HG02763 (cell line): ENCODE measurements around the gene PTH2.
A peak's percentile ranks its signal among the peaks of the same experiment; 100 is the strongest.
"Not testable (repeated sequence)": the region's sequence is repeated elsewhere in the genome, so short reads cannot be mapped to it uniquely, and the experiment has no call there.

Experiments used
- ATAC-seq: cut with Tn5 transposase; IDR thresholded peaks from one replicate; pipeline ENCODE4 v1.9.1; 2021; ENCODE audit warnings: mild to moderate bottlenecking, moderate library complexity; ENCODE audit not compliant: unreplicated experiment

Gene PTH2

GRCh38 chr19:49448432-49448786 lies 25.2 kb upstream of the PTH2 start:
- no peak for ATAC-seq

DNA sequence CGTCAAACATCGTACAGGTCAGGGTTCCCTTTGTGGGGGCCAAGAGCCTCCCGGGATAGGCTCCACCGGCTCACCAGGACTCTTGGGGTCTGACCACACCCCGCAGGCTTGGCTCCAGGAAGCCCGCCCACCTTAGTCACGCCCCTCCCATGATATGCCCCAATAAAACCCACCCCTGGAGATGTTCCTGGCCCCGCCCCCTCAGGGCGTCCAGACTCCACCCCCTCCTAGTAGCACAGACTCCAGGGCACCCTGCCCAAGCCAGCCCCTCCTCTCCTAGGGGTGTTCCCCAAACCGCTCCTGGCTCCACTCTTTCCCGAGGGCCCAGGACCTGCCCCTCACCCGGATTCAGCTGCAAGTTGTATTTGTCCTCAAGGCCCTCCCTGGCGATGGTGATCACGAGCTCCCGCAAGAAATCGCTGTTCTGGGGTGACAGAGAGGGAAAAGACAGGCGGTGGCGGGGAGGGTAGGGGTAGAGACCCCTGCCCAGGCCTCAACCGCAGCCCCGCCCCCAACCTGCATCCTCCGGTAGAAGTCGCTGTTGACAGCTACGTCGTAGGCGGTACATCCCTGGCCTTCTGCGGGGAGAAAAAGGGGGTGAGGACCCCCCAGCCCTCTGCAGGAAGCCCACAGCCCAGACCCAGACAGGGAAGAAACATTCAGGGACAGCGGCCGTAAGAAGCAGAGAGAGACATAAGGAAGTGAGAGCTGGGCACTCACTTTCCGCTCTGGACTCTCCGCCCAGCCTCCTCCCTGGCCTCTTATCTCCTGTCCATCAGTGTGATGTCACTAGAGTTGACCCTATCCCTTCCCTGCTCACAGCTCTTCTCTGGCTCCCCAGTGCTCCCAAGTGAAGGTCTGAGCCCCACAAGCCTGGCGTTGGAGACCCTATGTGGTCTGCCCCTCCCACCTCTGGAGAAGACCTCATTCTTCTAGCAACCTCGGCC lies 24.5 kb upstream of the PTH2 start:
- ATAC-seq, result no peak

DNA sequence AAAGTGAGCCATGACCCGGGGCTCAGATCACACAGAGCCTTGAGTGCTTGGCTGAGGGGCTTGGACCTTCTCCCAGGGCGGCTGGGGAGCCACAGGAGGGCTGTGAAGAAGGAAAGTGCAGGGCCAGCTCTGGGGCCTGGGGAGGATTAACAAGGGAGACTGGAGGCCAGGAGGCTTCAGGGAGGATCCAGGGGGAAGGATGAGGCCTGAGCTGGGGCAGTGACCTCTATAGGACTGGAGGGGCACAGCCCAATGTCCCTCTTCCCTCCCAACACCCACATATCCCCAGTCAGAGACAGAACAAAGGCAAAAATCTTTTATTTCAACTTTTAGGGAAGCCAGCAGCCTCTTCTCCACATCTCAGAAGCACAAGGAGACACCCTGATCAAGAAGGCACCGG lies 22.8 kb upstream of the PTH2 start:
- no peak for ATAC-seq

DNA sequence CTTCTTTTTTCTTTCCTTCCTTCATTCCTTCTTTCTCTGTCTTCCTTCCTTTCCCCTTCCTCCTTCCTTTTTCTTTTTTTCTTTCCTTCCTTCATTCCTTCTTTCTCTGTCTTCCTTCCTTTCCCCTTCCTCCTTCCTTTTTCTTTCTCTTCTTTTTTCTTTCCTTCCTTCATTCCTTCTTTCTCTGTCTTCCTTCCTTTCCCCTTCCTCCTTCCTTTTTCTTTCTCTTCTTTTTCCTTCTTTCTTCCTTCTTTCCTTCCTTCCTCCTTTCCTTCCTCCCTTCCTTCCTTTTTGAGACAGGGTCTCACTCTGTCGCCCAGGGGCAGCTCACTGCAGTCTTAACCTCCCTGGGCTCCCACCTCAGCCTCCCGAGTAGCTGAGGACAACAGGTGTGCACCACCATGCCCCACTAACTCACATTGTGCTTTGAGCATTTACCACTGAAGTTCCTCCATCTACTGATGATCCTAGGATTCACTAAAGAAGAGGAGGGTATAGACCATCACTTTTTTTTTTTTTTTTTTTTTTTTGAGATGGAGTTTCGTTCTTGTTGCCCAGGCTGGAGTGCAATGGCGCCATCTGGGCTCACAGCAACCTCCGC lies 21.0 kb upstream of the PTH2 start:
- ATAC-seq, result not testable (repeated sequence)

DNA sequence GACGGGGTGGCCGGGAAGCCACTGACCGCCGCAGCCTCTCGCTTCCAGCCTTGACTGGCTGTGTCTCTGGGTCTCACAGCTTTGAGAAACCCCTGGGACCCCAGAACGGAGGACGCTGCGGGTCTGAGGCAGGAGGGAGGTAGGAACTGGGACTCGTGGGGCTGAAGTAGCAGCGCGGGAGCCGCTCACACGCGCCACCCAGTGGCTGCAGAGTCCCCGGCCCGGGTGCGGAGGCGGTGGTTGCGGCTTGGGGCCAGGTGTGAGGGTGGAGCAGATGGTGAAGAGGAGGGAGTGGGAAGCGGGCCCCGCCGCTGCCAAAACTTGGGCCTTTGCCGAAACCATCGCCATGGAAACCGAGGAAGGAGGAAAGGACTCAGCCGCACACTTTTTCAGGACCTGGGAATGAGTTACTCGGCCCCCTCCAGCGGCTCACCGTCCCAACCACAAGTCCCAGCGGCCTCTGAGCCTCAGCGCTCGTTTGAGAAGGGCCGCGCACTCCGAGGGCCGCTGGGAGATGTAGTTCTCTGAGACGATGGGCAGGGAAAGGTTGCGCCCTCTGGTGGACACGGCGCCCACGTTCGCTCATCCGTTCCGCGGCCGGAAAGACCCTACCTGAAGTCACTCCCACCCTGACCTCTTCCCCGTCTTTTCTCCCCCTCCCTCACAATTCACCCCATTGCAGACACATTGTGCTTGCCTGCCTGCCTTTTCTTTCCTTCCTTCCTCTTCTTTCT lies 20.3 kb upstream of the PTH2 start:
- peak; percentile 79 for ATAC-seq

DNA sequence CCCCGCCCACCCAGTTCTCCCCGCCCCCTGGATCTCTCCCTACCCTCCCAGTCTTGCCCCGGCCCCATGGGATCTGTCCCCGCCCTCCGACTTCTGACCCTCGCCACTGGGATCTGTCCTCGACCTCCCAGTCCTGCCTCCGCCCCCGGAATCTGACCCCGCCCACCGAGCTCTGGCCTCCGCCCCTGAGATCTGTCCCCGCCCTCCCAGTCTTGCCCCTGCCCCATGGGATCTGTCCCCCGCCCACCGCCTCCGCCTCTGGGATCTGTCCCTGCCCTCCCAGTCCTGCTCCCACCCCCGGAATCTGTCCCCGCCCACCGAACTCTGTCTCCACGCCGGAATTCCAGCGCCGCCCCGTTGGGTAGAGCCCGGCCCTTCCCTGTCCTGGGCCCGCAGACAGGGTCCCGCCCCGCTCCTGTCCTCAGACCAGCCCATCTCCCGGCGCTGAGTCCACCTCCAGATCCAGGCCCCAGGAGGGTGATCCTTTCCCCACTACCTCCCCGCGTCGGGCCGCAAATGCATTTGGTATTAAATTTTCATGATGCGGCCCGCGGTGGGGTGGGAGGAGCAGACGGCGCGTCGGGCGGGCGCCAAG lies 19.6 kb upstream of the PTH2 start:
- no peak for ATAC-seq

DNA sequence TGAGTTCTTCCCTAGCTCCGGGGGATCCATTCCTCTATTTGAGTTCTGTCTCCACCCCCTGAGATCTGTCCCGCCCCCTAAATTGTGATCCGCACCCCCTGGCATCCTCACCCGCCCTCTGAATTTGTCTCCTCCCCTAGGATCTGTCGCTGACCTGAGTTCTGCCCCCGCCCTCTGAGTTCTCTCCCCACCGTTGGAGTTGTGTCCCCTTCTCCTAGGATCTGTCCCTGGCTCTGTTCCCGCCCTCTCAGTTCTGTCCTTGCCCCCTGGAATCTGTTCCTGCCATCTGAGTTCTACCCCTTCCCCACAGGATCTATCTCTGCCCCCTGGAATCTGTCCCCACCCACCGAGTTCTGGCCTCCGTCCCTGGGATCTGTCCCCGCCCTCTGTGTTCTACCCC lies 19.1 kb upstream of the PTH2 start:
- ATAC-seq, result no peak

DNA sequence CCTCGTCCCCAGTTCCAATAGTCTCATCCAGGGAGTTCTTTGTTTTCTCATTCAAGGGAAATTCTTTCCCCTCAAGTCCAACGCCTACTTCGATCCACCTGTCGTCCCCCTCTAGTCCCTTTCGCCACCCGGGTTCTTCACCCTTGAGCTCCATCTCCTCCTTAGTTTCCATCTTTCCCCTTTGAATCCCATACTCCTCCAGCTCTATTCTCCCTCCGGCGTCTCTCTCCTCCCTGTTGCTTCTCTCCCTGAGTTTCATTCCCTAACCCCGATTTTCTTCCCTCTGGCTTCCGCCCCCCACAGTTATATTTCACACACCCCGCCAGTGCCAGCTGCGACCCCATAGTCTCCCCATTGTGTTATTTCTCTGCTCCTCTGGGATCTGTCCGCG lies 18.7 kb upstream of the PTH2 start:
- no peak for ATAC-seq

GRCh38 chr19:49441210-49441959 lies 18.1 kb upstream of the PTH2 start, which contains the start of gene SLC17A7:
SLC17A7 (minus strand) TSS chr19:49441527; CDS start chr19:49441379, 148 bp downstream.
- no peak for ATAC-seq

- no peak for ATAC-seq
These were observed 17.4 kb upstream of the PTH2 start for GRCh38 chr19:49440439-49441209.

DNA sequence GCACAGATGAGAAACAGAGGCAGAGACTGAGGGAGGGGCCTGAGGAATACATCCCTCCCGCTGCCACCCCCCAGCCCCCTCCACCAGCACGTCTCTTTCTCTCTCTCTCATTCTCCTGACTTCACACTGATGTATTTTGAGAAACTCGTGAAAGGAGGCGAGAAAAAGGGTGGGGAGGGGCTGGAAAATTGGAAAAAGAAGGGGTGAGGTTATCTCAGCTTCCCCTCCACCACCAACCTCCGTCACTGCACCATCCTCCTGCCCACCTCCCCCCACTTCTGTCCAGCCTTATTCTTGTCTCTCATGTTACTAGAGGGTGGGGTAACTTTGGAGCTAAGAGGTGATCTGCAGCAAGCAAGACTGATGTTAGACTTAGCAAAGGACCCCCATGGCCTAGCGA lies 16.6 kb upstream of the PTH2 start:
- no peak for ATAC-seq

DNA sequence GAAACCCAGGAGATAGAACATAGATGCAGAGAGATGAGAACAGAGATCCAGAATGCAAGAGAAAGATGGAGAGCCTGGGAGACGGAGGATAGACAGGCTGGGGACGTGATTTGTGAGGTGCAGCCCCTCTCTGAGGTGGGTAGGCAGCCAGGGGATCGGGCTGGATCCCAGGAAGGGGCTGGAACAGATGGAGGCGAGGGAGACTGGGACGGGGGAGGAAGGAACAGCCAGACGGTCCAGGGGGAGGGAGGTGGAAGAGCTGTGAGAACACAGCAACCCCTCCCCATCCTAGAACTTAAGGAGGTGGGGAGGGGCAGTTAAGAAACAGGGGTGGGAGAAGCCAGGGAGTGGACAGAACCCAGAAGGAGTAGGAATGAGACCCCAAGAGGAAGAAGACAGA lies 15.0 kb upstream of the PTH2 start:
- no peak for ATAC-seq

DNA sequence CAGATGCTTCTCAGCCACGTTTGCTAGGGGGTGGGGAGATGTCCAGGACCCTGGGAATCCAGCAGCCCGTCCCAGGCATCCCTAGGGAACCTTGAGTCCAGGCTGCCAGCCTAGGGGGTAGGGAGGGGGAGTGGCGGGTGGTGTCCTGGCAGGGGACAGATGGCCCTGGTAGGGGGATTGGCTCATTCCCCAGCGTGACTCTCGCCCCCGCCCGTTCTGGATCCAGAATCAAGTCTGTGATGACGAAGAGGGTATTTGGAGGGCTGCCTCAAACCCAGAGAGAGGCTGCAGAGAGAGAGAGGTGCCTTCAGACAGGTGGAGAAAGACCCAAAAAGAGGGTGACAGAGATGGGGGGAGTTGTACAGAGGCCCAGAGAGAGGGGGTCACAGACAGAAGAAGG lies 14.0 kb upstream of the PTH2 start:
- ATAC-seq, result no peak

DNA sequence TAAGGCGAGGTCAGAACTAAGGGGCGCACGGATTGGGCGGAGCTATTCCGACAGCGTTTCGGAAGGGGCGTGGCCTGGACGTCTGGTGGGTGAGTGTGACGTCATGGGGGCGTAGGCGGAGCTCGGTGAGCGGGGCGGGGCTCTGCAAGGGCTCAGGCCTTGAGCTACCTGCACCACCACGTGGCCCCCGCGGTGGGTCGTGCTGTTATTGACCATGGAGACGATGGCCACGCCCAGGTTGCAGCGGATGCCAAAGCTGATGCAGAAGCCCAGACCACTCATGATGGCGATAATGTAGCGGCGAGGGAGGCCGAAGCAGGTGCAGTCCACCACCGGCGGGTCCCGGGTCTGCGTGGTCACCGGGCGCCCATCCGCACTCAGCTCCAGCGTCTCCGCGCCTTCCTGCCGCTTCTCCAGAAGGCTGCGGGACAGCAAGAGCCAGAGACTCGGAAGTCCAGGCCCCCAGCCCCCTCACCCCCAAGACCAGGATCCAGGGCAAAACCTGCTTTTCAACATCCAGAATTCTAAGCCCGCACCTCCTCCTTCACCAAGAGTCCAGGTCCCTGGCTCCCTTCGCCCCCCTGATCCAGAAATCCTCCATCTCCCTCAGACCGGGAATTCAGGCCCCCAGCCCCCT lies 13.3 kb upstream of the PTH2 start:
- ATAC-seq, result no peak

- ATAC-seq, result no peak
These were observed 12.4 kb upstream of the PTH2 start for GRCh38 chr19:49435670-49436069.

GRCh38 chr19:49434907-49435583 lies 11.8 kb upstream of the PTH2 start:
- no peak for ATAC-seq

GRCh38 chr19:49433240-49433901 lies 10.1 kb upstream of the PTH2 start:
- ATAC-seq, result no peak
